Sigmoid colon (tissue), 7 donors: Measurements from ENCODE around the gene TTC19. TPM values are rescaled to one million over a fixed set of nuclear protein-coding genes. Genes with fewer than 3 reads are reported as not detected.

Experiments
- DNase-seq: peaks from one replicate; pipeline ENCODE4 v3.0.0-alpha.2; 2019
- H3K27ac ChIP-seq, 4 donors: fragments of 200-600 bp; sonication (generic); one replicate each; pipeline ENCODE4 v1.5.1; 2016 to 2019; ENCODE audit warnings: mild to moderate bottlenecking in 1 of 4
- H3K27me3 ChIP-seq, 3 donors: fragments of 200-600 bp; sonication (generic); one replicate each; pipeline ENCODE4 v1.5.1; 2019; ENCODE audit warnings: mild to moderate bottlenecking in 1 of 3
- H3K36me3 ChIP-seq, 4 donors: fragments of 200-600 bp; sonication (generic); one replicate each; pipeline ENCODE4 v1.5.1; 2016 to 2019
- H3K4me1 ChIP-seq, 4 donors: fragments of 200-600 bp; sonication (generic); one replicate each; pipeline ENCODE4 v1.5.1; 2017 to 2019
- H3K4me3 ChIP-seq, 4 donors: fragments of 200-600 bp; sonication (generic); one replicate each; pipeline ENCODE4 v1.5.1; 2017 to 2019; ENCODE audit warnings: mild to moderate bottlenecking in 2 of 4, moderate library complexity in 1 of 4
- H3K9me3 ChIP-seq, 4 donors: fragments of 200-600 bp in 3 of 4; sonication (generic) in 3 of 4; one replicate each; pipeline versions ENCODE4 v1.5.1 to v1.6.1; 2013 to 2019
- CTCF ChIP-seq, 4 experiments: fragments of 450-650 bp in 3 of 4; fragments of 200-600 bp in 1 of 4; IDR thresholded peaks; one replicate each; pipeline ENCODE4 v1.5.1; 2016 to 2019; ENCODE audit warnings: antibody characterized with exemption in 4 of 4, mild to moderate bottlenecking in 3 of 4, moderate library complexity in 2 of 4
- EP300 ChIP-seq, 4 donors: sonication (generic); formaldehyde crosslinking; IDR thresholded peaks; one replicate each; pipeline ENCODE4 v1.6.1; 2017; ENCODE audit warnings: antibody characterized with exemption in 4 of 4
- POLR2A ChIP-seq, 2 donors: fragments of 450-650 bp; IDR thresholded peaks; one replicate each; pipeline ENCODE4 v1.6.1; 2016; ENCODE audit warnings: antibody characterized with exemption in 2 of 2, mild to moderate bottlenecking in 2 of 2, moderate library complexity in 2 of 2
- POLR2AphosphoS5 ChIP-seq, 4 donors: sonication (generic); formaldehyde crosslinking; IDR thresholded peaks; one replicate each; pipeline ENCODE4 v1.6.1; 2017; ENCODE audit warnings: antibody characterized with exemption in 4 of 4
- WGBS, 2 donors: extraction: QIAGEN DNeasy Blood & Tissue Kit; methylation state at CpG; one replicate each; pipeline ENCODE4 v1.1.7; 2013; 5-methylcytosine and 5-hydroxymethylcytosine counted together
- intact Hi-C: fragments of 100-400 bp; cut with DNase I; formaldehyde crosslinking; loops from one replicate; pipeline ENCODE4 v1.15.1; 2023
- polyA plus RNA-seq, 3 donors: library from polyadenylated mRNA; stranded (reverse); fragments of 200-250 nt; gene quantifications; one replicate each; pipeline ENCODE4 v1.2.3, GENCODE V29; 2013
- total RNA-seq, 4 donors: library from RNA; depleted of rRNA; stranded (reverse); fragments of >200 nt; gene quantifications; one replicate each; pipeline ENCODE4 v1.1.0, GENCODE V29; 2016
- donor health status: healthy with polysubstance abuse.
- donor health status: Bipolar disorder and iron deficiency.
- donor health status: healthy.

TTC19 gene
- total and polyA plus RNA-seq, 7 donors: 24.6 to 59.1 (median 41.0) TPM

- no peaks in the 10 kb centered on the region for H3K27me3 ChIP-seq
- no peak overlapping the region for H3K4me3 ChIP-seq
- TF ChIP-seq EP300 (IDR thresholded peaks at IDR 0.05) (no peak), CTCF (IDR thresholded peaks at IDR 0.05) (no peak)
- DNase-seq: no peak
- 81 to 88% methylated on average over 4 of the region's 4 CpGs for WGBS, 2 donors
- no peaks in the 10 kb centered on the region for H3K9me3 ChIP-seq
- no peak overlapping the region for H3K27ac ChIP-seq
- intact Hi-C loops: no loop called here
- H3K4me1 ChIP-seq: peaks cover 0 to 17% (median 11%) of the 10 kb centered on the region in 4 donors
- no peaks in the 10 kb centered on the region for H3K36me3 ChIP-seq
These were observed 35.9 kb upstream of the TTC19 start for GRCh38 chr17:15963670-15964110.

GRCh38 chr17:15965528-15965927, 34.1 kb upstream of the TTC19 start:
- DNase-seq: peak; percentile 21
- H3K4me1 ChIP-seq: peaks cover 0 to 5% (median 0%) of the 10 kb centered on the region in 4 donors
- intact Hi-C loops: no loop called here
- WGBS, 2 donors: 41 to 49% methylated on average over 6 of the region's 6 CpGs
- H3K9me3 ChIP-seq: no peaks in the 10 kb centered on the region
- no peaks in the 10 kb centered on the region for H3K36me3 ChIP-seq
- H3K4me3 ChIP-seq: no peak overlapping the region
- H3K27me3 ChIP-seq: no peaks in the 10 kb centered on the region
- H3K27ac ChIP-seq: no peak overlapping the region
- no peak for TF ChIP-seq CTCF (IDR thresholded peaks at IDR 0.05)
- no peak for TF ChIP-seq EP300 (IDR thresholded peaks at IDR 0.05)
- TF ChIP-seq POLR2AphosphoS5 (IDR thresholded peaks at IDR 0.05): no peak
- TF ChIP-seq POLR2A (IDR thresholded peaks at IDR 0.05): no peak

GRCh38 chr17:15966183-15966878, 33.3 kb upstream of the TTC19 start:
- Histone ChIP-seq H3K4me1 (peaks cover 0 to 5% (median 0%) of the 10 kb centered on the region in 4 donors), H3K27ac (peak overlapping the region in 1 of 4 donors; percentile 17), H3K9me3 (no peaks in the 10 kb centered on the region), H3K27me3 (no peaks in the 10 kb centered on the region), H3K36me3 (no peaks in the 10 kb centered on the region), H3K4me3 (no peak overlapping the region)
- TF ChIP-seq POLR2AphosphoS5 (IDR thresholded peaks at IDR 0.05): no peak
- no peak for TF ChIP-seq POLR2A (IDR thresholded peaks at IDR 0.05)
- TF ChIP-seq EP300 (IDR thresholded peaks at IDR 0.05): no peak
- no peak for TF ChIP-seq CTCF (IDR thresholded peaks at IDR 0.05)
- 8 to 29% methylated on average over 13 of the region's 13 CpGs for WGBS, 2 donors
- intact Hi-C loops: no loop called here
- peak; percentile 21 for DNase-seq

- Histone ChIP-seq H3K27ac (peak overlapping the region in 1 of 4 donors; percentile 17), H3K4me1 (peaks cover 0 to 5% (median 0%) of the 10 kb centered on the region in 4 donors), H3K27me3 (no peaks in the 10 kb centered on the region), H3K4me3 (no peak overlapping the region), H3K36me3 (no peaks in the 10 kb centered on the region), H3K9me3 (no peaks in the 10 kb centered on the region)
- 9 to 42% methylated on average over 11 of the region's 11 CpGs for WGBS, 2 donors
- intact Hi-C loops: no loop called here
- TF ChIP-seq EP300 (IDR thresholded peaks at IDR 0.05) (no peak), CTCF (IDR thresholded peaks at IDR 0.05) (no peak), POLR2A (IDR thresholded peaks at IDR 0.05) (no peak), POLR2AphosphoS5 (IDR thresholded peaks at IDR 0.05) (no peak)
- DNase-seq: peak; percentile 34
These were observed 32.8 kb upstream of the TTC19 start for GRCh38 chr17:15966879-15967248.
